ENCODE measurements around the gene CCDC92.

CCDC92 gene

DNA sequence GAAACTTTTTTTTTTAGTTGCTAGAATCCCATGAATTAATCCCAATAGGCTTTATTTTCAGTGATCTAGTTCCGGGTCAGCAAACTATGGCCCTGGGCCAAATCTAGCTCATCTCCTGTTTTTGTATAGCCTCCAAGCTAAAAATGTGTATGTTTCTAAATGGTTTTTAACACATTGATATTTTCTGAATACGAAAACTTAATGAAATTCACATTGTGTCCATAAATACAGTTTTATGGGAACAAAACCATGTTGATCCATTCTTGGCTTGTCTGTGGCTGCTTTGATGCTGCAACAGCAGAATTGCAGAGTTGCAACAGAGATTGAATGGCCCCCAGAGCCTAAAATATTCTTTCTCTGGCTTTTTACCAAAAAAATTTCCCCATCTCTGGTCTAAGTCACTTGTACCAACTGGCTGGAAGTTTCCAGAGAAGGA is 47.9 kb upstream of the CCDC92 start:
- no peak for ATAC-seq
- TF ChIP-seq ZFP3 (CRISPR knock-in tag; IDR thresholded peaks at IDR 0.05) = no peak
- TF ChIP-seq SNAI2 (CRISPR knock-in tag; IDR thresholded peaks at IDR 0.05) = no peak
- no peak for TF ChIP-seq ESRRG (CRISPR knock-in tag; IDR thresholded peaks at IDR 0.05)
- TF ChIP-seq, protein P1, sequence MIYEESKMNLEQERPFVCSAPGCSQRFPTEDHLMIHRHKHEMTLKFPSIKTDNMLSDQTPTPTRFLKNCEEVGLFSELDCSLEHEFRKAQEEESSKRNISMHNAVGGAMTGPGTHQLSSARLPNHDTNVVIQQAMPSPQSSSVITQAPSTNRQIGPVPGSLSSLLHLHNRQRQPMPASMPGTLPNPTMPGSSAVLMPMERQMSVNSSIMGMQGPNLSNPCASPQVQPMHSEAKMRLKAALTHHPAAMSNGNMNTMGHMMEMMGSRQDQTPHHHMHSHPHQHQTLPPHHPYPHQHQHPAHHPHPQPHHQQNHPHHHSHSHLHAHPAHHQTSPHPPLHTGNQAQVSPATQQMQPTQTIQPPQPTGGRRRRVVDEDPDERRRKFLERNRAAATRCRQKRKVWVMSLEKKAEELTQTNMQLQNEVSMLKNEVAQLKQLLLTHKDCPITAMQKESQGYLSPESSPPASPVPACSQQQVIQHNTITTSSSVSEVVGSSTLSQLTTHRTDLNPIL (CRISPR knock-in tag; IDR thresholded peaks at IDR 0.05; ENCODE audit: low read depth) = no peak
- no peak for TF ChIP-seq ZNF8 (CRISPR knock-in tag; IDR thresholded peaks at IDR 0.05)
- TF ChIP-seq CSDC2 (CRISPR knock-in tag; IDR thresholded peaks at IDR 0.05) = no peak
- no peak for TF ChIP-seq ZNF70 (CRISPR knock-in tag; IDR thresholded peaks at IDR 0.05)
- TF ChIP-seq, protein P2, sequence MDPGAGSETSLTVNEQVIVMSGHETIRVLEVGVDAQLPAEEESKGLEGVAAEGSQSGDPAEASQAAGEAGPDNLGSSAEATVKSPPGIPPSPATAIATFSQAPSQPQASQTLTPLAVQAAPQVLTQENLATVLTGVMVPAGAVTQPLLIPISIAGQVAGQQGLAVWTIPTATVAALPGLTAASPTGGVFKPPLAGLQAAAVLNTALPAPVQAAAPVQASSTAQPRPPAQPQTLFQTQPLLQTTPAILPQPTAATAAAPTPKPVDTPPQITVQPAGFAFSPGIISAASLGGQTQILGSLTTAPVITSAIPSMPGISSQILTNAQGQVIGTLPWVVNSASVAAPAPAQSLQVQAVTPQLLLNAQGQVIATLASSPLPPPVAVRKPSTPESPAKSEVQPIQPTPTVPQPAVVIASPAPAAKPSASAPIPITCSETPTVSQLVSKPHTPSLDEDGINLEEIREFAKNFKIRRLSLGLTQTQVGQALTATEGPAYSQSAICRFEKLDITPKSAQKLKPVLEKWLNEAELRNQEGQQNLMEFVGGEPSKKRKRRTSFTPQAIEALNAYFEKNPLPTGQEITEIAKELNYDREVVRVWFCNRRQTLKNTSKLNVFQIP (CRISPR knock-in tag; IDR thresholded peaks at IDR 0.05; ENCODE audit: borderline replicate concordance, low read depth) = no peak
- TF ChIP-seq ZC3H10 (CRISPR knock-in tag; IDR thresholded peaks at IDR 0.05) = no peak
- no peak for TF ChIP-seq ISL1 (CRISPR knock-in tag; IDR thresholded peaks at IDR 0.05)
- TF ChIP-seq TCF4 (CRISPR knock-in tag; IDR thresholded peaks at IDR 0.05; ENCODE audit: borderline replicate concordance) = no peak
- TF ChIP-seq PPARA (CRISPR knock-in tag; IDR thresholded peaks at IDR 0.05; ENCODE audit: borderline replicate concordance) = no peak
- TF ChIP-seq, protein P3, sequence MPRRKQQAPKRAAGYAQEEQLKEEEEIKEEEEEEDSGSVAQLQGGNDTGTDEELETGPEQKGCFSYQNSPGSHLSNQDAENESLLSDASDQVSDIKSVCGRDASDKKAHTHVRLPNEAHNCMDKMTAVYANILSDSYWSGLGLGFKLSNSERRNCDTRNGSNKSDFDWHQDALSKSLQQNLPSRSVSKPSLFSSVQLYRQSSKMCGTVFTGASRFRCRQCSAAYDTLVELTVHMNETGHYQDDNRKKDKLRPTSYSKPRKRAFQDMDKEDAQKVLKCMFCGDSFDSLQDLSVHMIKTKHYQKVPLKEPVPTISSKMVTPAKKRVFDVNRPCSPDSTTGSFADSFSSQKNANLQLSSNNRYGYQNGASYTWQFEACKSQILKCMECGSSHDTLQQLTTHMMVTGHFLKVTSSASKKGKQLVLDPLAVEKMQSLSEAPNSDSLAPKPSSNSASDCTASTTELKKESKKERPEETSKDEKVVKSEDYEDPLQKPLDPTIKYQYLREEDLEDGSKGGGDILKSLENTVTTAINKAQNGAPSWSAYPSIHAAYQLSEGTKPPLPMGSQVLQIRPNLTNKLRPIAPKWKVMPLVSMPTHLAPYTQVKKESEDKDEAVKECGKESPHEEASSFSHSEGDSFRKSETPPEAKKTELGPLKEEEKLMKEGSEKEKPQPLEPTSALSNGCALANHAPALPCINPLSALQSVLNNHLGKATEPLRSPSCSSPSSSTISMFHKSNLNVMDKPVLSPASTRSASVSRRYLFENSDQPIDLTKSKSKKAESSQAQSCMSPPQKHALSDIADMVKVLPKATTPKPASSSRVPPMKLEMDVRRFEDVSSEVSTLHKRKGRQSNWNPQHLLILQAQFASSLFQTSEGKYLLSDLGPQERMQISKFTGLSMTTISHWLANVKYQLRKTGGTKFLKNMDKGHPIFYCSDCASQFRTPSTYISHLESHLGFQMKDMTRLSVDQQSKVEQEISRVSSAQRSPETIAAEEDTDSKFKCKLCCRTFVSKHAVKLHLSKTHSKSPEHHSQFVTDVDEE (CRISPR knock-in tag; IDR thresholded peaks at IDR 0.05) = no peak
- TF ChIP-seq BACH2 (CRISPR knock-in tag; IDR thresholded peaks at IDR 0.05; ENCODE audit: borderline replicate concordance) = no peak
- no peak for TF ChIP-seq ARNTL (CRISPR knock-in tag; IDR thresholded peaks at IDR 0.05; ENCODE audit: borderline replicate concordance, low read depth)

GRCh38 chr12:124019115-124019514 is 46.5 kb upstream of the CCDC92 start:
- TF ChIP-seq CSDC2 (CRISPR knock-in tag; IDR thresholded peaks at IDR 0.05) (no peak), GLIS3 (CRISPR knock-in tag; IDR thresholded peaks at IDR 0.05) (no peak)
- TF ChIP-seq, protein P1 (CRISPR knock-in tag; IDR thresholded peaks at IDR 0.05; ENCODE audit: low read depth) = no peak
- ATAC-seq = no peak

DNA sequence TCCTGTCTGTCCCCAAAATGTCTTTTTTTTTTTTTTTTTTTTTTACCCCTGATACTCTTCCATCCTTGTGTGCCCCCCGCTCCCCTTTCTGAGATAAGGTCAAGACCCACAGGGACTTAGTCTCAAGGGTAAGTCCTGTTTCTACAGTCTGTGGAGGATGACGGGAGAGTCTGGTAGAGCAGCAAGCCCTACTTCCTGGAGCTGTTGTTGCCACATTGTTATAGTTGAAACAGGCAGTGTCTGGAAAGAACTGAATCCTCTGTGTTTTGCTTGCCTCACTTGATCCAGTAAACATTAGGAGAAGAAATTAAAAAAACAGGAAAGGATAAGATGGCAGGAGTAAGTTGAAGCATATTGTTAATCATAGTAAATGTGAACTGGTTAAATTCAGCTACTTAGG is 45.9 kb upstream of the CCDC92 start:
- no peak for ATAC-seq
- TF ChIP-seq ZNF565 (CRISPR knock-in tag; conservative IDR thresholded peaks at IDR 0.05; ENCODE audit: low read depth) (no peak), PPARA (CRISPR knock-in tag; IDR thresholded peaks at IDR 0.05; ENCODE audit: borderline replicate concordance) (no peak), TCF4 (CRISPR knock-in tag; IDR thresholded peaks at IDR 0.05; ENCODE audit: borderline replicate concordance) (no peak), ZFP30 (CRISPR knock-in tag; IDR thresholded peaks at IDR 0.05) (no peak), BACH2 (CRISPR knock-in tag; IDR thresholded peaks at IDR 0.05; ENCODE audit: borderline replicate concordance) (no peak), RARB (CRISPR knock-in tag; IDR thresholded peaks at IDR 0.05) (no peak), OSR1 (CRISPR knock-in tag; IDR thresholded peaks at IDR 0.05) (no peak), PATZ1 (CRISPR knock-in tag; IDR thresholded peaks at IDR 0.05; ENCODE audit: borderline replicate concordance) (no peak), ZNF70 (CRISPR knock-in tag; IDR thresholded peaks at IDR 0.05) (no peak), TOX (CRISPR knock-in tag; IDR thresholded peaks at IDR 0.05; ENCODE audit: borderline replicate concordance) (no peak), GLIS3 (CRISPR knock-in tag; IDR thresholded peaks at IDR 0.05) (no peak), ISL1 (CRISPR knock-in tag; IDR thresholded peaks at IDR 0.05) (no peak), ESRRG (CRISPR knock-in tag; IDR thresholded peaks at IDR 0.05) (no peak), SNAI2 (CRISPR knock-in tag; IDR thresholded peaks at IDR 0.05) (no peak)
- TF ChIP-seq, protein P2 (CRISPR knock-in tag; IDR thresholded peaks at IDR 0.05; ENCODE audit: borderline replicate concordance, low read depth) = no peak
- TF ChIP-seq, protein P4, sequence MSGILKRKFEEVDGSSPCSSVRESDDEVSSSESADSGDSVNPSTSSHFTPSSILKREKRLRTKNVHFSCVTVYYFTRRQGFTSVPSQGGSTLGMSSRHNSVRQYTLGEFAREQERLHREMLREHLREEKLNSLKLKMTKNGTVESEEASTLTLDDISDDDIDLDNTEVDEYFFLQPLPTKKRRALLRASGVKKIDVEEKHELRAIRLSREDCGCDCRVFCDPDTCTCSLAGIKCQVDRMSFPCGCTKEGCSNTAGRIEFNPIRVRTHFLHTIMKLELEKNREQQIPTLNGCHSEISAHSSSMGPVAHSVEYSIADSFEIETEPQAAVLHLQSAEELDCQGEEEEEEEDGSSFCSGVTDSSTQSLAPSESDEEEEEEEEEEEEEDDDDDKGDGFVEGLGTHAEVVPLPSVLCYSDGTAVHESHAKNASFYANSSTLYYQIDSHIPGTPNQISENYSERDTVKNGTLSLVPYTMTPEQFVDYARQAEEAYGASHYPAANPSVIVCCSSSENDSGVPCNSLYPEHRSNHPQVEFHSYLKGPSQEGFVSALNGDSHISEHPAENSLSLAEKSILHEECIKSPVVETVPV (CRISPR knock-in tag; IDR thresholded peaks at IDR 0.05) = no peak
- TF ChIP-seq, protein P1 (CRISPR knock-in tag; IDR thresholded peaks at IDR 0.05; ENCODE audit: low read depth) = no peak
